AG04450 (cell line): Measurements from ENCODE around the gene MAML3. TPM values are rescaled to one million over a fixed set of nuclear protein-coding genes. Genes with fewer than 3 reads are reported as not detected.

Experiments
- CTCF ChIA-PET: fragments of 300-600, 350-600 bp; formaldehyde crosslinking; extraction: SDS; loops from one replicate; lab custom pipeline; 2022; ENCODE audit warnings: antibody characterized with exemption, inconsistent platforms; lab: Charles Lee
- POLR2A ChIA-PET: fragments of 350-600 bp; formaldehyde crosslinking; extraction: SDS; loops from one replicate; lab custom pipeline; 2021; ENCODE audit warnings: antibody characterized with exemption, inconsistent platforms; lab: Yijun Ruan, JAX
- DNase-seq: peaks from one replicate; pipeline ENCODE4 v3.0.0-alpha.2; 2011; ENCODE audit warnings: low read depth, low spot score
- H3K27ac ChIP-seq: one replicate; pipeline ENCODE4 v1.5.1; 2012; ENCODE audit warnings: low read depth, low read length, control low read depth
- H3K27me3 ChIP-seq: one replicate; pipeline ENCODE4 v1.6.0; 2012; ENCODE audit warnings: low read length; ENCODE audit not compliant: control insufficient read depth, insufficient read depth
- H3K4me3 ChIP-seq: 2 replicates; pipeline ENCODE4 v1.5.1; 2011; ENCODE audit warnings: mild to moderate bottlenecking, low read depth, low read length, control low read depth
- H3K9me3 ChIP-seq: 2 replicates; pipeline ENCODE4 v1.5.1; 2012; ENCODE audit warnings: low read length; ENCODE audit not compliant: control insufficient read depth, insufficient read depth
- CTCF ChIP-seq: IDR thresholded peaks from 2 replicates; pipeline ENCODE4 v1.5.1; 2011; ENCODE audit warnings: low read depth, low read length, control low read depth, inconsistent platforms
- polyA plus RNA-seq: library from polyadenylated mRNA; depleted of rRNA; stranded (reverse); fragments of >200 nt; gene quantifications from 2 replicates; pipeline ENCODE4 v1.2.3, GENCODE V29; 2011

MAML3 gene
- polyA plus RNA-seq, 1 experiment: 4.1 TPM

GRCh38 chr4:139825523-139826014 is 328.4 kb downstream of the MAML3 start:
- no peak for TF ChIP-seq CTCF
- POLR2A ChIA-PET: no interaction called here
- no peaks in the 10 kb centered on the region for H3K27me3 ChIP-seq
- no peak overlapping the region for H3K27ac ChIP-seq
- DNase-seq: no peak
- H3K4me3 ChIP-seq: no peak overlapping the region
- no peaks in the 10 kb centered on the region for H3K9me3 ChIP-seq
- CTCF ChIA-PET: no interaction called here

- no peak overlapping the region for H3K27ac ChIP-seq
- no peaks in the 10 kb centered on the region for H3K27me3 ChIP-seq
- no peaks in the 10 kb centered on the region for H3K9me3 ChIP-seq
- no peak for DNase-seq
- ChIA-PET POLR2A (no interaction called here), CTCF (no interaction called here)
- TF ChIP-seq CTCF: no peak
- no peak overlapping the region for H3K4me3 ChIP-seq
Observed at GRCh38 chr4:139824882-139825522, 329.0 kb downstream of the MAML3 start.

DNA sequence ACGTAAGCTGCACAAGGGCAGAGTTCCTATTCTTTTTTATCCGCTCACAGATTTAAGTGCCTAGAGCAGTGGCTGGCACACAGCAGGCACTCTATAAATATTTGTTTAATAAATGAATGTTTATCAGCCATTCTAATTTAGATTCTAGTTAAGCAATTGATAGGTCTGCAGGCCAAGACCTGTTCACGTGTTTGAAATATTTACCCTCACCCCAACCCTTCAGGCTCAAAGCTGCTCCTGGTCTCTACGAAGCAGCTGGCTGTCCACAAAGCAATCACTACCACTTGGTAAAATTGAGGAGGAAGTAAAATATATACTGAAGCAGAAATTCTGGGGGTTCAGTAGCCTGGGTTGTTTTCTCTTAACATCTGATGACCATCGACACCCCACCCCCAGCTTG is 330.2 kb downstream of the MAML3 start:
- Histone ChIP-seq H3K27ac (no peak overlapping the region), H3K27me3 (no peaks in the 10 kb centered on the region), H3K4me3 (no peak overlapping the region), H3K9me3 (no peaks in the 10 kb centered on the region)
- DNase-seq: no peak
- POLR2A ChIA-PET: no interaction called here
- TF ChIP-seq CTCF: no peak
- CTCF ChIA-PET: no interaction called here

DNA sequence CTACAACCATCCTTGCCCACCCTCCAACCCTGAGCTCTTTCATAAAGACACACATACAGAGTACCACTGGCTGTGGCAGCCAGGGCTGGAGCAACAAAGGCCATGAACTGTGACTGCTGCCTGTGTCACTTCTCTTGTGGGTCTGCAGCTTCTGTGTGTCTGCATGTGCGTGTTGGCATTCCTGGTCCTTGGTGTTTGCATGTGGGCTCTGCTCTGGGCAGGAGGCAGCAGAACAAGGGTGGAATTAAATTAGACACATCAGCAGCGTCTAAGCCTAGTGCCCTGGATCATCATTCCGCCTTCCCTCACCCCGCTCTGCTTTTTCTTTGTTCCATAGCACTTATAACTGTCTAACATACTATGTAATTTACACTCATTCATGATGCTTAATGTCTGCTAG is 330.6 kb downstream of the MAML3 start:
- Histone ChIP-seq H3K27me3 (no peaks in the 10 kb centered on the region), H3K9me3 (no peaks in the 10 kb centered on the region), H3K4me3 (no peak overlapping the region), H3K27ac (no peak overlapping the region)
- ChIA-PET CTCF (no interaction called here), POLR2A (no interaction called here)
- no peak for TF ChIP-seq CTCF
- DNase-seq: no peak

- POLR2A ChIA-PET: no interaction called here
- CTCF ChIA-PET: interaction anchor here (0.6 to 0.9 kb wide), 2 partner anchors 28 to 216 kb away, joined by 3 read pairs; no protein-coding TSS in a partner anchor
- H3K27me3 ChIP-seq: no peaks in the 10 kb centered on the region
- DNase-seq: no peak
- H3K4me3 ChIP-seq: no peak overlapping the region
- no peak for TF ChIP-seq CTCF
- no peaks in the 10 kb centered on the region for H3K9me3 ChIP-seq
- no peak overlapping the region for H3K27ac ChIP-seq
Observed at GRCh38 chr4:139822391-139822790, 331.6 kb downstream of the MAML3 start.
